ENCODE results near the gene SLC25A4. TPM values are rescaled to one million over a fixed set of nuclear protein-coding genes. Genes with fewer than 3 reads are reported as not detected.

The SLC25A4 gene
- total and polyA plus RNA-seq, 10 of the 15 experiments (the other 5 are each of a cell fraction or from before 2014, with no cell fraction given), result 12.6 to 161 (median 38.2) TPM

GRCh38 chr4:185128272-185129119 lies 14.6 kb upstream of the SLC25A4 start:
- Histone ChIP-seq H3K9ac (ENCODE audit: control insufficient read depth, insufficient read depth, low read length) (no peak overlapping the region; the same call in 1 of the 2 replicates), H3K4me1 (ENCODE audit: control insufficient read depth, insufficient read depth, low read length) (no peaks in the 10 kb centered on the region), H3K79me2 (ENCODE audit: control insufficient read depth, insufficient read depth, low read length) (no peaks in the 10 kb centered on the region), H3K36me3 (ENCODE audit: control insufficient read depth in 2 of 2, insufficient read depth in 2 of 2, low read length in 1 of 2) (no peaks in the 10 kb centered on the region), H3K4me3 (peak overlapping the region; percentile 60), H3K27me3 (replicated peaks in 1 of 2; ENCODE audit: control insufficient read depth in 2 of 2, insufficient read depth in 2 of 2, low read length in 1 of 2) (peaks cover 0 to 8% of the 10 kb centered on the region in 2 experiments; a peak in 2 of 4 replicates), H3K9me3 (replicated peaks; ENCODE audit: control insufficient read depth, insufficient read depth, low read length) (no peaks in the 10 kb centered on the region; the same call in 1 of the 3 replicates), H2AFZ (ENCODE audit: control insufficient read depth, low read depth, low read length) (peak overlapping the region; percentile 33), H4K20me1 (ENCODE audit: control insufficient read depth, insufficient read depth) (no peaks in the 10 kb centered on the region), H3K4me2 (ENCODE audit: control insufficient read depth, insufficient read depth) (peak overlapping the region; percentile 82), H3K27ac (ENCODE audit: control insufficient read depth, insufficient read depth) (no peak overlapping the region)
- peak in 1 of 3 experiments; percentile 17; a peak in 1 of 6 replicates for TF ChIP-seq CTCF (IDR thresholded peaks at IDR 0.05 in 2 of 3, conservative IDR thresholded peaks at IDR 0.05 in 1 of 3; ENCODE audit: control insufficient read depth in 2 of 3, extremely low read depth in 1 of 3, insufficient read depth in 1 of 3, low read depth in 3 of 3, low read length in 3 of 3)
- peak; percentile 31 for TF ChIP-seq SUZ12 (IDR thresholded peaks at IDR 0.05; ENCODE audit: unreplicated experiment)
- TF ChIP-seq IKZF1 (conservative IDR thresholded peaks at IDR 0.05), result peak; percentile 31; the same call in 1 of the 2 replicates
- TF ChIP-seq NFXL1 (IDR thresholded peaks at IDR 0.05; ENCODE audit: borderline replicate concordance), result no peak
- ATAC-seq (peak; percentile 82), FAIRE-seq (peak; percentile 57), DNase-seq (ENCODE audit: low read depth, low spot score) (no peak)
- CTCF ChIA-PET, result interaction anchor here (1.3 to 1.5 kb wide), 2 partner anchors 46 to 55 kb away, joined by 3 read pairs; no protein-coding TSS in a partner anchor
- SMC1A ChIA-PET (ENCODE audit: uncharacterized antibody, unreplicated experiment), result no interaction called here
- intact Hi-C loops (cut with micrococcal nuclease; ENCODE audit: unreplicated experiment), result no loop called here
- in situ Hi-C loops (cut with MboI), result no loop called here
- RAD21 ChIA-PET (ENCODE audit: unreplicated experiment), result no interaction called here
- BruUV-seq (replicated peaks), result no TSS peak
- POLR2A ChIA-PET, result interaction anchor here (0.5 kb wide), 1 partner anchor 175 kb away, joined by 3 read pairs; no protein-coding TSS in a partner anchor
- 13% methylated on average over 71 of the region's 74 CpGs for WGBS (ENCODE audit: insufficient coverage, insufficient replicate concordance, low lambda C conversion rate, missing lambda C conversion rate)
